ENCODE measurements around the gene VASN.

VASN gene

GRCh38 chr16:4386451-4386805, 14.8 kb downstream of the VASN start:
- H3K4me3 ChIP-seq (replicated peaks; ENCODE audit: low read depth, low read length): no peak overlapping the region
- no peak for DNase-seq (ENCODE audit: extremely low read depth, low read depth)
- TF ChIP-seq CTCF (IDR thresholded peaks at IDR 0.05; ENCODE audit: low read depth, low read length, missing control alignments): no peak

DNA sequence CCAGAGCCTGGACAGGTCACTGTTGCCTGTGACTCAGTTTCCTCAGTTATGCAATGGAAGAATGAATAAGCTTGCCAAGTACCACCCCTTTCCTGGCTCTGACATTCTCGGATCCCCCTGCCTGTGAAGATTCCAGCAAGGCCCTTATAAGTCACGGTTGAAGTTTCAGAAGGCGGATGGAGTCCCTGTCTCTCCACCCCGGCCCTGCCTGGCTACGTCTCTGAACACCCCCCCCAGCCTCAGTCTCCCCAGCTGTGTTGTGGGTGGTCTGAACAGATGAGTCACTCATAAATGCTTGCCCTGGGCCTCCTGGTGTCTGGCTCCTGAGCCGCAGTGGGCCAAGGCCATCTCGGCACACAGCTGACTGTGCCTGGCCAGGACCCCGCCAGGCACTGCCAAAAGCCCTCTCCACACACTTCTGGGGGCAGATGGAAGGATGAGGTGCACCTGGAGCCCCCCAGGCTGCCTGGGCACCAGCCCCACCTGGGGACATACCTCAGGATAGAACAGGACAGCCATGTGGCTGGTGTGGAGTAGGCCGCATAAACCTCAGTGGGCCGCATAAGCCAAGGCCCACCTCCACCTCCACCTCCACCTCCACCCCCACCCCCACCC, 15.4 kb downstream of the VASN start:
- no peak overlapping the region for H3K4me3 ChIP-seq (replicated peaks; ENCODE audit: low read depth, low read length)
- DNase-seq (ENCODE audit: extremely low read depth, low read depth): no peak
- TF ChIP-seq CTCF (IDR thresholded peaks at IDR 0.05; ENCODE audit: low read depth, low read length, missing control alignments): no peak

GRCh38 chr16:4387781-4388180, 16.1 kb downstream of the VASN start:
- no peak overlapping the region for H3K4me3 ChIP-seq (replicated peaks; ENCODE audit: low read depth, low read length)
- no peak for TF ChIP-seq CTCF (IDR thresholded peaks at IDR 0.05; ENCODE audit: low read depth, low read length, missing control alignments)
- no peak for DNase-seq (ENCODE audit: extremely low read depth, low read depth)

GRCh38 chr16:4388271-4389021, 16.8 kb downstream of the VASN start:
- no peak for TF ChIP-seq CTCF (IDR thresholded peaks at IDR 0.05; ENCODE audit: low read depth, low read length, missing control alignments)
- no peak for DNase-seq (ENCODE audit: extremely low read depth, low read depth)
- no peak overlapping the region for H3K4me3 ChIP-seq (replicated peaks; ENCODE audit: low read depth, low read length)

DNA sequence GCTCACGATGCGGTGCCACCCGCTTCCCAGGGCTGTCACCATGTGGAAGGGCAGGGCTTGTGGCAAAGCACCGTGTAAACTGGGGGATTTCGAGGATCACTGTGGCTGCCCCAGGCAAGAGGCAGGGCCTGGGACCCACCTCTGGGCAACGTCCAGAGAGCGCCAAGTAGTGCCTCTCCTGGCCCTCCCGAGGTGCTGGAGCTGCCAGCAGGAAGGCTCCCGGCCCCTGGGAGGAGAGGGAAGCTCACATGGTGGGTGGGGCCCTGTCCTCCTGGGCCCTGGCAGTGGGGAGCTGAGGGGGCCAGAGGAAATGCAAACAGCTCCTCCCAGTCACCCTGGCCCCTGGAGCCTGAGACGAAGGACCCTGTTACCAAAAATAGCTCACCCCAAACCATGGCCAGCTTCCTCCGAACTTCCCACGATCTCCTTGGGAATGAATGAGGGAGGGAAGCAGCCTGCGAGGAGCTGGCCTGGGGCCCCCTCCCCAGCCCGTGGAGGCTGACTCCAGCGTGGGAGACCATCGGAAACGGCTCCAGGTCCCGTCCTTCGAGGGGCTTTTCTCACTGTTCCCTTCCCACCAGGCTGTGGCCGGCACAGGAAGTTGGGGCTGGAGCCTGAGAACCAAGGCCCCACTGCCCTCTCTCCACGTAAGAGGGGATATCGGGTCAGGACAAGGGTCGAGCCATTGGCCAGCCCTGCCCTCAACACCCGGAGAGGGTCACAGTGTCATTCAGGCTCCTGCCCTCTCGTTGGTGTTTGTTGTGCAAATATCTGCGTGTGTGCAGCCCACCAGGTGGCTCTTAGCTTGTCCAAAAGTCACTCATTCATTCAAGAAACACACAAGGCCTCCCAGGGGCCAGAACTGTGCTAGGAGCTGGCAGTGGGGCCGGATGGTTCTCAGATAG, 17.7 kb downstream of the VASN start:
- no peak for TF ChIP-seq CTCF (IDR thresholded peaks at IDR 0.05; ENCODE audit: low read depth, low read length, missing control alignments)
- DNase-seq (ENCODE audit: extremely low read depth, low read depth): no peak

DNA sequence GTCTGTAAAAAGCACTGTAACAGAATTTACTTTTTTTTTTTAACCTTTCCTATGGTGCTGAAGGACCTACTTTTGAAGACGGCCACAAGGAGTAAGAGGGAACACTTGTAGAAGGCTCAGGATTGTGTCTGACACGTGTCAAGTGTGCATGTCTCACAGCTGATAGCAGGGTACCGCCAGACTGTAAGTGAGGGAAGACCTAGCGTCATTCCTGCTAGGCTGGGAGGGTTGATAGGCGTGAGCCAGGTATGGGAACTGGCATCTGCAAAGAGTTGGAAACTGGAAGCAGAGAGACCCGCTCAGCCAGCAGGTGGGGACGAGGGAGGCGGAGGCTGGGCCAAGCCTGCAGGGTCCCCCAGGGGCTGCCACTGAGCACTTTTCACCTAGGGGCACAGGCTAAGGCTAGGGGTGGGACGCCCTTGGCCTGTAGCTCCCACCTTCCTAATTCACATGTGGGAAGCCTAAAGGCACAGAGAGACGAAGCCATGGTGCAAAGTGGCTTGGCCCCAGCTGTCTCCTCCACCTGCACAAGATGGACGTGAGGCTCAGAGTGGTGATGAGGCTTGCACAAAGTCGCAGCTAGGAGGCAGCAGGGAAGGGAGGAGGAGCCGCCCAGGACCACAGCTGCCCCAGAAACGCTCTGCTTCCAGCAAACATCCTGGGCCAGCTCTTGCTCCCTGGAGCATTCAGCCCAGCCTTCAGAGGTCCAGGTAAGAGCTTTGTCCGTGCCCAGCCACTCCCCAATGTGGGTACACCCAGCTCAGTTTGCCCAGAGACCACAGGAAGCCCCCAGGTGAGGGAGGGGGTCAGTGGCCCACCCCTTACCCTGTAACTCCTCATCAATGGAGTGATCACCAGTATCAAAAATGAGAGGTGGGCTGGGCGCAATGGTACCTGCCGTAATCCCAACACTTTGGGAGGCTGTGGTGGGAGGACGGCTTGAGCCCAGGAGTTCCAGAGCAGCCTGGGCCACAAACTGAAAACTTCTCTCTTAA, 18.9 kb downstream of the VASN start:
- no peak overlapping the region for H3K4me3 ChIP-seq (replicated peaks; ENCODE audit: low read depth, low read length)
- no peak for DNase-seq (ENCODE audit: extremely low read depth, low read depth)
- peak; percentile 29 for TF ChIP-seq CTCF (IDR thresholded peaks at IDR 0.05; ENCODE audit: low read depth, low read length, missing control alignments)

More for the DNA sequence above, 17.7 kb downstream of the VASN start:
- H3K4me3 ChIP-seq (replicated peaks; ENCODE audit: low read depth, low read length): no peak overlapping the region

Measured in HFF-Myc (cell line).